ENCODE measurements around the gene FMO4.
"Not testable (repeated sequence)": the region's sequence is repeated elsewhere in the genome, so short reads cannot be mapped to it uniquely, and the experiment has no call there.

Gene FMO4

GRCh38 chr1:171313835-171314320 lies at the start of gene FMO4:
FMO4 (plus strand) TSS chr1:171314183; CDS start chr1:171319826, 5,643 bp downstream.
- DNase-seq: peak; percentile 100

- DNase-seq: no peak
These were observed 48.3 kb upstream of the FMO4 start for GRCh38 chr1:171265686-171266085.

- no peak for DNase-seq
These were observed 47.1 kb upstream of the FMO4 start for GRCh38 chr1:171266930-171267329.

GRCh38 chr1:171267391-171267790 lies 46.6 kb upstream of the FMO4 start:
- DNase-seq: no peak

- no peak for DNase-seq
These were observed 43.2 kb upstream of the FMO4 start for GRCh38 chr1:171270806-171271205.

- no peak for DNase-seq
These were observed 36.4 kb upstream of the FMO4 start for GRCh38 chr1:171277534-171277933.

GRCh38 chr1:171279234-171279633 lies 34.7 kb upstream of the FMO4 start:
- no peak for DNase-seq

GRCh38 chr1:171279678-171280077 lies 34.3 kb upstream of the FMO4 start:
- no peak for DNase-seq

- DNase-seq: no peak
These were observed 33.4 kb upstream of the FMO4 start for GRCh38 chr1:171280599-171280998.

GRCh38 chr1:171286032-171286705 lies 27.8 kb upstream of the FMO4 start:
- DNase-seq: peak; percentile 61

- DNase-seq: no peak
These were observed 23.4 kb upstream of the FMO4 start for GRCh38 chr1:171290621-171291020.

- no peak for DNase-seq
These were observed 21.2 kb upstream of the FMO4 start for GRCh38 chr1:171292799-171293198.

GRCh38 chr1:171295383-171295782 lies 18.6 kb upstream of the FMO4 start:
- DNase-seq: not testable (repeated sequence)

- DNase-seq: no peak
These were observed 18.2 kb upstream of the FMO4 start for GRCh38 chr1:171295821-171296220.

GRCh38 chr1:171296897-171297296 lies 17.1 kb upstream of the FMO4 start:
- no peak for DNase-seq

GRCh38 chr1:171298696-171299095 lies 15.3 kb upstream of the FMO4 start:
- no peak for DNase-seq

- DNase-seq: no peak
These were observed 14.6 kb upstream of the FMO4 start for GRCh38 chr1:171299342-171299741.

- DNase-seq: no peak
These were observed 13.6 kb upstream of the FMO4 start for GRCh38 chr1:171300401-171300800.

- no peak for DNase-seq
These were observed 3.3 kb upstream of the FMO4 start for GRCh38 chr1:171310661-171311087.

GRCh38 chr1:171311771-171312558 lies 2.0 kb upstream of the FMO4 start:
- DNase-seq: no peak

- DNase-seq: no peak
These were observed 606 bp upstream of the FMO4 start for GRCh38 chr1:171313319-171313834.

- DNase-seq: no peak
These were observed 15.3 kb downstream of the FMO4 start for GRCh38 chr1:171329251-171329650.

- no peak for DNase-seq
These were observed 20.1 kb downstream of the FMO4 start for GRCh38 chr1:171334024-171334640.

GRCh38 chr1:171335964-171336363 lies 22.0 kb downstream of the FMO4 start:
- no peak for DNase-seq
